GM19452 (cell line): ENCODE results near the gene KIF21B.
"Not testable (repeated sequence)": the region's sequence is repeated elsewhere in the genome, so short reads cannot be mapped to it uniquely, and the experiment has no call there.

Source experiments
- ATAC-seq: cut with Tn5 transposase; IDR thresholded peaks from one replicate; pipeline ENCODE4 v1.9.1; 2021; ENCODE audit not compliant: unreplicated experiment

Gene KIF21B

DNA sequence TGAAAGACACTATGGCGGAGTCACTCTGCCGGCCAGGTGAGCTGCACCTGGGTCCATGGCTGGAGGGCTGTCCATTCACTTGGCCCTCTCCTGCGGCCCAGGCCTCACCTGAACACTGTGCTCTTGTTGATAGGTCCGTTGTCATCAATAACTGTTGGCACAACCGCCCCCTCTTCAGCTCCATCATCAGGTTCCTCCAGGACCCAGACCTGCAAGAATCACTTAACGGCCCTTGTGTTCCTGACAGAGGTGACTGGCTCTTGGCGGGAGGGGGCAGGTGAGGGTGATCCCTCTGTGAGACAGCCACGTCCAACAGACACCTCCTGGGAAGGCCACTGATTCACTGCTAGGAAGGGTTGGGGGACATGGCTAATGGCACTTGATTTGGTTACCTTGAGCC lies 73.9 kb downstream of the KIF21B start:
- ATAC-seq: no peak

DNA sequence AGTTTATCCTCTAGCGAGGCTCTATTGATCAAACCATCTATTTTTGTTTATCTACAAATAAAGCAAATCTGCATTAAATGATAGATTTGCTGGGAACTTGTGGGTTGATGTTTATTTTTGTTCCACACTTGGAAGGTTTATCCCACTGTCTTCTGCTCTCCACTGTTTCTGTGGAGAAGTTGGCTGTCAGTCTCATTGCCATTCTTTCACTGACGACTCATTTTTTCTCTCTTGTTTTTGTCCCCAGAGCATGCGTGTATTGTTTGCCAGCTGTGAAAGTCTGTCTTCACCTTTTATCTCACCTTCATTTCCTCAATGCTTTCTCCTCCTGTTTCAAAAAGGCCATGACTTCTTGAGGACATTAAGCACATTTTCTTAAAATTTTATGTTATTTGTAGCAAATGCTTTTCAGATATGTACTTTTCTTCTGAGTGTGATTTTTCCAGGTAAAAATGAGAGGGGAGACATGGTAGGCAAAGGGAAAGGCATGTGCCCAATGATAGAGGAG lies 76.4 kb downstream of the KIF21B start:
- ATAC-seq: no peak

DNA sequence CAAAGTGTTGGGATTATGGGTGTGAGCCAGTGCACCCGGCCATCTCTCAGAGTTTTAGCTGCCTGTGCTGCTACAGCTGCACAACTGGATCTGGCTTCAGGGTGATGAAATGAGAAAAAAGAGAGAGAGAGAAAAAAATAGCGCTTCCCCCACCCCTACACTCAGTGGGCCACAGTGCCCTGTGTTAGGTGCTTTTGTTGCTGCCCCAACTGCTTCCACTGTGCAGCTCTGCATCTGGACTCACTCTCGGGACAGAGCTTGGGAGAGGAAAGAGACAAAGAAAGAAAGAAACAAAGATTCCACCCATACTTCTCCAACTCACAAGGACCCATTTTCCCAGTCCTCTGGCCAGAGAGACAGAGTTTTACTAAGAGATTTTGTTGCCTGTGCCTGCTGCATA lies 78.4 kb downstream of the KIF21B start:
- ATAC-seq: no peak

DNA sequence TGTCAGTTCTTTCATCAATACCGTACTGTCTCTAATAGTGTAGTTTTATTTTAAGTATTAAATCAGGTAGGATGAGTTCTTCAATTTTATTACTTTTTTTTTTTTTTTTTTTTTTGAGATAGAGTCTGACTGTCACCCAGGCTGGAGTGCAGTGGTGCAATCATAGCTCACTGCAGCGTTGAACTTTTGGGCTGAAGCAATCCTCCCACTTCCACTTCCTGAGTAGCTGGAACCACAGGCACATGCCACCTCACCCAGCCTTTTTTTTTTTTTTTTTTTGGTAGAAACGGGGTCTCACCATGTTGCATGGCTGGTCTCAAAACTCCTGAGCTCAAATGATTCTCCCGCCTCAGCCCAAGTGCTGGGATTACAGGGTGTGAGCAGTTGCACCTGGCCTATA lies 84.6 kb downstream of the KIF21B start:
- no peak for ATAC-seq

DNA sequence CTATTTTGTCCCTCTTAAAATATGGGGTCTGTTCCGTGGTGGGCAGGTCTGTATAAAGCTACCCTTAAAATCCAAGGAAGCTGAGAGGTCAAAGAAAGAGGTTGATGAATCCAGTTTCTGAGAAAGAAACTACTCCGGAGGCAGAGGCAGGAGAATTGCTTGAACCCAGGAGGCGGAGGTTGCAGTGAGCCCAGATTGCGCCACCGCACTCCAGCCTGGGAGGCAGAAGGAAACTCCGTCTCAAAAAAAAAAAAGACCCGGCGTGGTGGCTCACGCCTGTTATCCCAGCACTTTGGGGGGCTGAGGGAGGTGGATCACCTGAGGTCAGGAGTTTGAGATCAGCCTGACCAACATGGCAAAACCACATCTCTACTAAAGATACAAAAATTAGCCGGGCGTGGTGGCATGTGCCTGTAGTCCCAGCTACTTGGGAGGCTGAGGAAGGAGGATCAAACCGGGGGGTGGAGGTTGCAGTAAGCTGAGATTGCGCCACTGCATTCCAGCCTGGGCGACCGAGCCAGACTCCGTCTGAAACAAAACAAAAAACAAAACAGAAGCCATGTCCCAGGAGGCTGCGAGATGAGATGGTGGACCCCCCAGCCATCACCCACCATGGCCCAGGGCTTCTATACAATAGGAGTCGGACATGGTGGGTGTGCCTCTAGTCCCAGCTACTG lies 88.1 kb downstream of the KIF21B start:
- not testable (repeated sequence) for ATAC-seq

DNA sequence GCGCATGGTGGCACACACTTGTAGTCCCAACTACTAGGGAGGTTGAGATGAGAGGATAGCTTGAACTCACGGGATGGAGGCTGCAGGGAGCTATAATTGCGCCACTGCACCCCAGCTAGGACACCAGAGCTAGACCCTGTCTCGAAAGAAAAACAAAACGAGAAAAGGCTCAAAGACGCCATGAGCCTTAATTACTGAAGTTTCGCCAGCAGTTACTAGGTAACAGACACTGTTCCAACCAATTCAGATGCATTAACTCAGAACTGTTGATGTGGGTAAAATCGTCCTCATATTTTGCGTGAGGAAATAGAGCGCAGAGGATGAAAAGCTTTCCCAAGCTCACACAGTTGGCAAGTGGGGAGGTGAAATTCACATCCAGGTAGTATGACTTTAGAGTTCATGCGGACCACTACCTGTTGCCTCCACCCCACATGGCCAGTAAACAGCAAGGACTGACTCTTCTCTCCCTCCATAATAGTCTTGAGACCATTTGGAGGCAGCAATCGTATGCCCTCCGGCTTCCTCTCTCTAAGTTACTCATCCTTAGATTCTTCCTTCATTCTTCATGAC lies 88.8 kb downstream of the KIF21B start:
- no peak for ATAC-seq

DNA sequence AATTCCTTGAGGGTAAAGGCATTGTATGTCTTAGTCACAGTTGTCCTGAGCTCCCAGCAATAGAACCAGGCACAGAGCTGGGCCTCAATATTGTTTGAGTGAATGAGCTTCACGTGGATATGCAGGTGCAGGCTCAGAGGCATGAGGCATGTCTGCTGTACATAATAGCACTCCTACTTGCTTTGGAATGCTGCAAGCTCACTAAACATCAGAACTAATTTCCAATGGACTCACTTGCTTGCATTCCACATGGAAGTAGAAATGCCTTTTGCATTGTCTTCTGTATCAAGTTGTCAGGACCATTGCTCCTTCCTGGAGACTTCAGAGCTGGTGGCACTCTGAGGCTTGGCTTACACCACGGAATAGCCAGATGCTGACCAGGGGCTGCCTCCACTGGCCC lies 91.7 kb downstream of the KIF21B start:
- ATAC-seq: no peak

DNA sequence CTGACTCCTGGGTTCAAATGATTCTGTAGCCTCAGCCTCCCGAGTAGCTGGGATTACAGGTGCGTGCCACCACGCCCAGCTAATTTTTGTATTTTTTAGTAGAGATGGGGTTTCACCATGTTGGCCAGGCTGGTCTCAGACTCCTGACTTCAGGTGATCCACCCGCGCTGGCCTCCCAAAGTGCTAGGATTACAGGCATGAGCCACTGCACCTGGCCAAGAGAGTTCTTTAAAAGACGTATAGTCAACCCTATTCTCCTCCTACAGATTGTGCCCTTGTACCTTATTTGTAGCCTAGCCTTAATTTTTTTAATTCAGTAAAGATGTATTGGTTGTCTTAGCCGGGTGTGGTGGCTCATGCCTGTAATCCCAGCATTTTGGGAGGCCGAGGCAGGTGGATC lies 93.2 kb downstream of the KIF21B start:
- not testable (repeated sequence) for ATAC-seq

DNA sequence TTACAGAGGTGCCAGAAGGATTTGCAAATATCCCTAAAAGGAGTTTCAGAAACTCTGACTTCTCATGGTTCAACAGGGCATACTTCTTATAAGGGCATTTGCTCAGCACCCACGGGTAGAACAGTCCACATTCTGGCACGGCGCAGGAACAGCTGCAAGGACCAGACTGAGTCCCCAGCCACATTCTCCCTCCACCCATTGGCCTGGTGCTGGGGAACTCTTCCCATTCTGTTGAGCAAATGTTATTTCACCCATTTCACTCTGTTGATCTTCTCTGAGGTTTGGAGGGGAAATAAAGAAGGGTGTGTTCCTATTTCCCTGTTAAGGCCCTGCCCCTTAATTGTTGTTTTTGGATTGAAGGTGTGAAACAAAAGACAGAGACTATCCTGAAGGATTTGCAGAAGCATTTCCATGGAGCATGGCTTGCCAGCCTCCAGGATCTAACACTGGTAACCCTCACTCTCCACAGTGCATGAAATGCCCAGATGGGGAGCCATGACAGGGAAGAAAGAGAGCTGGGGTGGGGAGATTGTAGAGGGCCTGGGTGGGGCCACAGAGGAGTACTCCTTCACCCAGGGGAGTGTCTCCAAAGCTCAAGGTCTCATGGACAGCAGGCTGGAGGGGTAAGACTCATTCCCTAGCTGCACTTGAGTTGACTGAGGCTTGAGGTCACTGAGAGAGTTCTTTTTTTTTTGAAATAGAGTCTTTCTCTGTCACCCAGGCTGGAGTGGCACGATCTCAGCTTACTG lies 93.8 kb downstream of the KIF21B start:
- ATAC-seq: no peak

DNA sequence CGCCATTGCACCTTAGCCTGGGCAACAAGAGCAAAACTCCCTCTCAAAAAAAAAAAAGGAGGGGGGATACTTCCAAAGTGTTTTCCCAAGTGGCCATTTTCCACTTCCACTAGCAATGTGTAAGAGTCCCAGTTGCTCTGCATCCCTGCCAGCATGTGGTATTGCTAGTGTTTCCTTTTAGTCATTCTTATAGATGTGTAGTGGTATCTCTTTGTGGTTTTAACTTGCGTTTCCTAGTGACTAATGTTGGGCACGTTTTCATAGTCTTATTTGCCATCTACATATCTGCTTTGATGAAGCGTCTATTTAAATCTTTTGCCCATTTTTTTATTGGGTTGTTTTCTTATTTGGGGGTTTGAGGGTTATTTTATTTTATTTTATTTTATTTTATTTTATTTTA lies 97.7 kb downstream of the KIF21B start:
- no peak for ATAC-seq

DNA sequence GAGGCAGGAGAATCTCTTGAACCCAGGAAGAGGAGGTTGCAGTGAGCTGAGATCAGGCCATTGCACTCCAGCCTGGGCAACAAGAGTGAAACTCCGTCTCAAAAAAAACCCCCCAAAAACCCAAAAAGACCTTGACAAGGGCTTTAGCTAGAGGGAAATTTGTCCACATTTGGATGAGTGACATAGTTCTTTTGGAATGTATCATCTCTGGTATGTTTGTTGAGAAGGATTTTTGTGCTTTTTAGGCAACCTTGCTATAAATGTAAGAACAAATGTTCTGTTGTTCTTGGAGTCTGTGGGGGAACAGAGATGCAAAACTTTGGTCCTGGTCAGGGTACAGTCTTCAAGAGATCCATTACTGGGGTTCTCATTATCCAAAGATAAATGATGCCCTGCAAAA lies 99.9 kb downstream of the KIF21B start:
- no peak for ATAC-seq

DNA sequence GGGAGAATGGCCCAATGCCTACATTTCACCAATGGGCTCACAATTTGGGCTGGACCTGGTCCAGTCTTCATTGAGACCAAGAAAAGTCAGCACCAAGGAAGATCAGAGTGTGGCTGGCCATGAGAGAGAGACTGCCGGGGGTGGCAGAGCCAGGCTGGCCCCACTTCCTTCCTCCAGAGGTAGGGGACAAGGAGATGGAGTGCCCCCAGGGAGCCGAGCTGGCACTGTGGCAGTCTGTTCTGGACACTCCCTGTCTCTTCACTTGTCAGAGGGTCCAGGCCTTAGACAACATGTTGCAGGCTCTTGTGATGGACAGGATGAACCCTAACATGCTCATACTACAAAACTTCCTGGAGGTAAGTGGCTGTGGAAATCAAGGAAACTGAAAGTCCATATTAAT lies 101.1 kb downstream of the KIF21B start:
- ATAC-seq: no peak

DNA sequence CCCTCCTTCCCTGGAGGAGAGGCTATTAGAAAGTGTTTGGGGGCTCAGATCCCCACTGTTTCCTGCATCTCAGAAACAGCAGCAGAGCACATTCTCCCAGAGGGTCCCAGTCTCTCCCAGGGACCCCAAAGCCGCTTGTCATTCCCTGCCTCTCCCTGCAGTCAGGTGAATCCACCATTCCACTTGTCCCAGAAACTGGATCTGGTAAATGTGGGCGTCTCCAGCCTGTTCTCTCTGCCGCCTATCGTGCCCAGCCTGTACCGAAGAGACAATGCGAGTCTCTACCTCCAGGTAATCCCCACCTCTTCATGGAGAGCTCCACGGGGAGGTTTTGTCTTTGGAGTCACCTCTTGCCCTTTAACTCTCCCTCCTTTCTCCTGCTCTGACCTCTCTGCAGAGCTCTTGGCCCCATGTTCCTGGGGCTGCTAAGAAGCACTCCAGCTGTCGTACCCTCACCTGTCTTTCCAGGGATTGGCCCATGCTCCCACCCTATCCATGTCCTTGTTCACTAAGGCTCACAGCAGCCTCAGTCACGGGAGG lies 101.9 kb downstream of the KIF21B start:
- ATAC-seq: no peak
